GM20000 (cell line): ENCODE measurements around the gene NSFL1C.

Source experiments
- DNase-seq: peaks from one replicate; pipeline ENCODE4 v3.0.0; 2012; ENCODE audit warnings: low spot score
- CTCF ChIP-seq: IDR thresholded peaks from 2 replicates; pipeline ENCODE4 v1.5.1; 2012; ENCODE audit warnings: mild to moderate bottlenecking, control low read depth; ENCODE audit errors: extremely low read depth, missing control alignments

NSFL1C gene

GRCh38 chr20:1441133-1441532, 25.5 kb downstream of the NSFL1C start:
- TF ChIP-seq CTCF: no peak
- no peak for DNase-seq

GRCh38 chr20:1440024-1440423, 26.6 kb downstream of the NSFL1C start:
- peak; percentile 41 for TF ChIP-seq CTCF
- no peak for DNase-seq

- no peak for TF ChIP-seq CTCF
Observed at GRCh38 chr20:1438361-1438760, 28.3 kb downstream of the NSFL1C start.

GRCh38 chr20:1437235-1437904, 29.3 kb downstream of the NSFL1C start:
- peak; percentile 76 for DNase-seq
- TF ChIP-seq CTCF: peak; percentile 82

More at GRCh38 chr20:1438361-1438760, 28.3 kb downstream of the NSFL1C start:
- no peak for DNase-seq

GRCh38 chr20:1436263-1436662, 30.4 kb downstream of the NSFL1C start:
- no peak for DNase-seq
- TF ChIP-seq CTCF: no peak

- TF ChIP-seq CTCF: no peak
Observed at GRCh38 chr20:1435337-1435699, 31.3 kb downstream of the NSFL1C start.

GRCh38 chr20:1434571-1435336, 31.9 kb downstream of the NSFL1C start:
- no peak for TF ChIP-seq CTCF
- DNase-seq: peak; percentile 53

More at GRCh38 chr20:1435337-1435699, 31.3 kb downstream of the NSFL1C start:
- DNase-seq: no peak
